Effector CD4-positive, alpha-beta T cell (primary cell): ENCODE measurements around the gene ARHGAP25.

Experiments used
- DNase-seq: peaks from one replicate; pipeline ENCODE4 v3.0.0-alpha.2; 2020

Gene ARHGAP25

GRCh38 chr2:68719912-68720311 is 14.7 kb upstream of the ARHGAP25 start:
- DNase-seq, result no peak

GRCh38 chr2:68720665-68721064 is 13.9 kb upstream of the ARHGAP25 start:
- DNase-seq, result no peak

GRCh38 chr2:68721482-68722101 is 13.0 kb upstream of the ARHGAP25 start:
- peak; percentile 38 for DNase-seq

- DNase-seq, result no peak
These were observed 11.9 kb upstream of the ARHGAP25 start for GRCh38 chr2:68722712-68723111.

GRCh38 chr2:68723181-68723580 is 11.4 kb upstream of the ARHGAP25 start:
- DNase-seq, result no peak

- DNase-seq, result no peak
These were observed 8.5 kb upstream of the ARHGAP25 start for GRCh38 chr2:68726100-68726499.

- peak; percentile 69 for DNase-seq
These were observed 7.8 kb upstream of the ARHGAP25 start for GRCh38 chr2:68726608-68727367.

GRCh38 chr2:68727683-68728375 is 6.8 kb upstream of the ARHGAP25 start:
- no peak for DNase-seq

- DNase-seq, result no peak
These were observed 3.8 kb upstream of the ARHGAP25 start for GRCh38 chr2:68730828-68731227.

- no peak for DNase-seq
These were observed 2.3 kb upstream of the ARHGAP25 start for GRCh38 chr2:68732036-68732932.

- no peak for DNase-seq
These were observed 1.2 kb upstream of the ARHGAP25 start for GRCh38 chr2:68733365-68733764.

GRCh38 chr2:68734176-68734575 is 435 bp upstream of the ARHGAP25 start:
- DNase-seq, result no peak

GRCh38 chr2:68736086-68736485 is 1.5 kb downstream of the ARHGAP25 start:
- DNase-seq, result no peak

- no peak for DNase-seq
These were observed 3.1 kb downstream of the ARHGAP25 start for GRCh38 chr2:68737711-68738110.

GRCh38 chr2:68738906-68739594 is 4.4 kb downstream of the ARHGAP25 start:
- DNase-seq, result no peak

GRCh38 chr2:68739595-68740399 is 5.2 kb downstream of the ARHGAP25 start:
- DNase-seq, result no peak

GRCh38 chr2:68740400-68740914 is 5.8 kb downstream of the ARHGAP25 start:
- no peak for DNase-seq

GRCh38 chr2:68741238-68741637 is 6.6 kb downstream of the ARHGAP25 start:
- no peak for DNase-seq

GRCh38 chr2:68741805-68742306 is 7.2 kb downstream of the ARHGAP25 start:
- no peak for DNase-seq

- DNase-seq, result no peak
These were observed 8.2 kb downstream of the ARHGAP25 start for GRCh38 chr2:68742626-68743415.
